HG02759 (cell line): ENCODE data around the gene GPC6.

ENCODE experiments used
- ATAC-seq: cut with Tn5 transposase; IDR thresholded peaks from one replicate; pipeline ENCODE4 v1.9.1; 2021; ENCODE audit warnings: mild to moderate bottlenecking, moderate library complexity; ENCODE audit not compliant: unreplicated experiment

The GPC6 gene

DNA sequence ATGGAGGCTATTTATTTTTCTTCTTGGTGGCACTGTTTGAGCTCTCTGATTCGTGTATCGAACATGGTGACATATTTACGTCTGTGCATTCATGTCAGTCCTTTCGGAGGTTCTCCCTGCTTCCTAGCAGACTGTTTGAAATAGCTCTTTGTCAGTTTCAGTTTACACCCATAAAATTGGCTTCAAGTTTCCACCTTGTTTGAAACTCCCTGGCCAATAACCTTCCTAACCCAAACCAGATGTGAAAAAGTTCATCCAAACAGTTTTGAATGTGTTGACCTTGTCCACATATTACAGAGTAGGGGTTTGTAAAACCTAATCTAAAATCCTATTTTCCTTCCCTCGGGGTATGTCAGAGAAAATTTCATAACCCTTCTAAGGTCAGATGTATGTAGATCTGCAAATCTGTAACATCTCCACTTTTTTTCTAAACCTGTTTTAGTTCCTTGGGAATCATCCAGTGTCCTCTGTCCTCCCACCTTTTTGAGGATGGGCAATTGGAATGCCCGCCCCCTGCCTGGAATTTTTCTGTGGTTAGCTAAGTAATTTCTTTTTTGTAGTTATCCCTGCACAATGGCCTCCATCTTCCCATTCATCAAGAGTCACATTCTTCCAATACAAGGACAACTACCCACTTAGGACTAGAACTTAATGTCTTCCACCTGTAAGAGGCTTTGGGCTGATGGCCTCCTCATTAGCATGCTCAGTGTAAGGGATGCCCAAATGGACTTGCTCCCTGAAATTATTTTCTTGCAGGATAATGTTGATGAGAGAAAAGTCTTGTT is 499.8 kb downstream of the GPC6 start:
- no peak for ATAC-seq

DNA sequence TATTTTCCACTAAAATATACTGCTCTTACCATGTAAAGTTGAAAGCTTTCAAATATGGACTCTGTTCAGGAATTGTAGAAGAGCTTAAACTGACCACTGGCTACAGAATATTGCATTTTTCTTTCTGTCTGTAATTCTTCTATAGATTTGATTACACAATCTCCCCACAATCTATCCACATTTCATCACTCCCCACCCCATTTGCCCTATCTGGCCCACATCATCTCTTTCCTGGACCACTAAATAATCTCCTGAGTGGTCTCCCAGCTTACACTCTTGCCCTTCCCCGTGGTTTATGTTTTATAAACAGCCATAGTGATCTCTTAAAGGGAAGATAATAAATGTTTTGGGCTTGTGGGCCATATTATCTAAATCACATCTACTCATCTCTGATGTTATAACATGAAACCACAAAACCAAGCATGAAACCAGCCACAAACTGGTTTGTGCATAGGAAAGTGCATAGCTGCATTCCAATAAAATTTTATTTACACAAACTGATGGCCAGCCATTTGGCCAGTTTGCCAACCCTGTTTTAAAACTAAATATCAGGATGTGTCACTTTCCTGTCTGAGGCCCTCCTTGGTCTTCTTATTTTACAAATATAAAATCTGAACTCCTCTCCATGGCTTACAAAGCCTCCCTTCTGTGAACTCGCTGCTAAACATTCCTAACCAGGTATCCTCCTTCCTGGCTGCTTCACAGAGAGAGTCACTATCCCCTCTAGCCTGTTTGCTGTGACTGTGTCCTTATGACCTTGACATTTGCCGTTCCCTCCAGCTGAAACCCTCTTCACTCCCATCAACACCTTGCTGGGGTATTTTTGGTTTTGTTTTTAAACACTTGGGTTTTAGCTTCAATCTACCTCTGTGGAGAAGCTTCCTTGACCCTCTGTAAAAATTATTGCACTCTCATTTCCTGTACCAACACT is 500.9 kb downstream of the GPC6 start:
- no peak for ATAC-seq

DNA sequence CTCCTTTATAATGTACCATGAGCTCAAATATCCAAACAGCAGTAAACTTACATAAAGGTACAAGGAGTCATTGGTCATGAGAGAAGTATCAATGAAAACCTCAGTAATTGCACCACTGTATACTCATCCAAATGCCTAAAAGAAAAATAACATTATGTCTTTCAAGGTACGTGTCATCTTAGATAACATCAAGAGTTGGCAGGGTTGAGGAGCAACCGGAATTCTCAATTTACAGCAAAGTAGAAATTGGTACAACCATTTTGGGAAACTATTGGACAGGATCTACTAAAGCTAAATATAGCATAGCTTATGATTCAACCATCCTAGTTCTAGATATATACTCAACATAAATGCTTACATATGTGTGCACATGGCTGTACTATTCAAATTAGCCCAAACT is 502.8 kb downstream of the GPC6 start:
- no peak for ATAC-seq

DNA sequence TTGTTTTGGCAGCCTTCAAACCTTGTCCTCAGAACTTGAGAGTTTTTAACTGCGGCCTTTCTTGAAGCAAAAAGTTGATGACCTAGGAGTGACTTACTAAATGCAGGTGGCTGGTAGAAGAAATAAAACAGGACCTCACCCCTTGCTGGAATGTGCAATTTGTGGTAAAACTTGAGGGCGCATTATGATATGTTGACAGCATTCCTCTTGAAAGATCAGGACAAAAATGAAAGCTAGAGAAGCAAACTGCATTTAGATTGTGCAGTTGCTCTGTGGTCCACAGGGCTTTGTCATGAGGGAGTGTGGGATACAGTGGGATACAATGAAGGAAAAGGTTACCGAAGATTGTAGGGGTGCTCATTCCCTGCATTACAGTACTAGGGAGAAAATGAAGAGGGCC is 504.2 kb downstream of the GPC6 start:
- ATAC-seq, result no peak

DNA sequence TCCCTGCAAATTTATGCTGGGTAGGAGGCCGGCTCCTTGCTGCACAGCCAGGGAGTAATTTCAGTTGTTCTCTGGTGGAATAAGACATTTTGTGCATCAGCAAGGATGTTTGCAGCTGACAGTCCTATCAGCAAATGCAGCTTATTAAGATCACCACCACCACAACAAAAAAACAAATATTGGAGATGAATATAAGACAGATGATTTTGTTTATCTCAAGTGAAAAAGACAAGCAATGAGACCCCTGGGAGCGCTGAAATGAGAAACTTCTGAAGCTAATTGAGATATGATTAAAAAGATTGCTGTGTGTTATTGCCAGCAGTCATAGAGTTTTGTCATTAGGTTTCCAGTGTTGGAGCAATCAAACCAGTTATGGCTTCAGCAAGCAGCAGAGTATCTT is 505.6 kb downstream of the GPC6 start:
- ATAC-seq, result no peak

DNA sequence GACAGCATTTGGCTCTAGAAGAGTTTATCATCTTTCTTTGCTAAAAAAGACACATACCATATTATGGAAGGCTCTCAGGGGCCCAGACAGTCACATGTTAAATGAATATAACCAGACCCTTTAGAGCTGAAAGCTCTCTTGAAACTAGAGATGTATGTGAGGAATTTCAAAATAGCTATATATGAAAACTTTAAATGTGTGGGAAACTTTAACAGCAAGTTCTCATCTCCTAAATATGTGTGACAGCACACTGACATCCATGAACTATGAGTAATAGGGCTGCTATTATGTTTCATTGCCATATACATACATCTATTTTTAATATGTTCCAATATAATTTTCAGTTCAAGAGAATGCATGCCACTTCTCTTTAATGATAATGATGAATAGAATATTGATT is 509.5 kb downstream of the GPC6 start:
- no peak for ATAC-seq

DNA sequence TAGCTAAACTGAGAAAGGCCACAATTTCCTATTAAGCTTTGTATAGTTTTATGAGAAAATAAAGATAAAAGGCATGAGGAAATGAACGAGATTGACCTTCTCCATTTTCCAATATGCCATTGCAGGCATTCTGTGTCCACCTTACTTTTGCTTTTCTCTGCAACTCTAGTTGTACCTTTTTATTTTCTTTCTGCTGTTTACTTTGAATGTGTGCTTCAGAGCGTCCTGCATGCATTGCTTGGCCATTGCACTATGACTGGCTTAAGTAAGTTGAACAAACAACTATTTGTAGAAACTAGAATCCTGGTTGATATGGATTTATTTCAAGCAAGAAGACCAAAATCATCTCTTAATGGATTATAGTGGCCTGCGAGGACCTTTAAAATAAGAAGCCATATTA is 510.3 kb downstream of the GPC6 start:
- ATAC-seq, result no peak

DNA sequence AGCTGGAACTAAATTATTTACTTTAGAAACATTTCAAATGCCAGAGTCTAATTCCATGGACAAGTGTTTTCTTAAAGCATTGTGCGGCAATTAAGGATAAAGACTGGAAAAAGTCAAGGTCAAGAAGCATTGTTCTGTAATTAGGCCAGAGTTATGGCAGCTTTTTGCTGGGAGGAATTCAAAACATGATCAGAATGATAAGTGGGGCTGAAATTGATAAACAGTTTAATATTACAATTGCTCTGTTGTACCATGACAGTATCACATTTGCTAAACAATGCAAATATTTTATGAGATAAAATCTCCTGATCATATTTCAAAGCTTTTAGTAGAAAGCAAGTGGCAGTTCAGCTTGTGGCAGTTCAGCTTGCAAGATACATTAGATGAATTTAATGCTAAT is 513.7 kb downstream of the GPC6 start:
- ATAC-seq, result no peak

DNA sequence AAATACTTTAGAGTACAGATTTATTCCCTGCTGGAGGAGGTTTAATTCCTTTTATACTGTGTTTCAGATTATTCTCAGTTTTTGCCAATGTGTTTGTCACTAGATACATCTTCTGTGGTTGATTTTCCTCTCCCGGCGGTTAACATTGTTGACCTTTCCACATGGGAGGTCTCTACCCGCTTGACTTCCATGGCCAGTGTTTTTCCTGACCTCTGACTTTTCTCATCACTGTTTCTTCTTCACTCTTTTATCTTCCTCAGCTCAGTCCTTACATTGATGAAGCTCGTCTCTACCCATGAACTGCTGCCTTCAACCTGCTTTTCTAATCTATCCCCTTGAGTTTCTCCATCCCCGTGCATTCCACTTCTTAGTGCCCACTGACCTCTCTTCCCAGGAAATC is 517.4 kb downstream of the GPC6 start:
- ATAC-seq, result no peak

DNA sequence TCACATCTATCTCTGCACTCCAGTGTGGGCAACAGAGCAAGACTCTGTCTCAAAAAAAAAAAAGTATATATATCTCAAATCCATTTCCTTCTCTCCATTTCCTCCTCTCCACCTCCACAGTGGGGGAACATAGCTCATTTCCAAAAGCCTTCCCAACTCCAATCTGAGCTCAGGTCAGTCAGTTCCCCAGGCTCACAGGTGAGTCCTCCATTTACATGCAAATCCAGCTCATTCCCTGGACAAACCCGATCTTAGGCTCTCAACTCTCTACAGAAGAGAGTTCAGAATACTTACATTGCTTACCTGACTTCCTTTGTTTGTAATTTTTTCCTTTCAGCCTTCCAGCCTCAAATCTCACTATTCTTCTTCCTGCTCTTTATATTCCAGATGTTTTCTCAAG is 518.3 kb downstream of the GPC6 start:
- no peak for ATAC-seq

DNA sequence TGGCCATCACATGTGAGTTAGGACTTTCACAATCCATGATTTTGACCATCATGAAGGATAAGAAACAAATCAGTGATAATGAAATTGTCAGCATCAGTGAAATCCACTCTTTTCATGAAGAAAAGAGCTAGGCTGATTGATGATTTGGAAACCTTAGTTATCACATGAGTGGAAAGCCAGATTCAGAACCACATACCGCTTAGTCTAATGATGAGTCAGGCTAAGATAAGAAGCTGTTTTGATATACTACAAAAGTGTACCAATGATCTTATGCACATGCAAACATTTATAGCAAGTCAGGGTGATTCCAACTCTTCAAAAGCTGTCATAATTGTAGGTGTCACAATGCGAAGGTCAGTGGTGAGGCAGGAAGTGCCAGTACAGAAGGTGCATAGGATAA is 519.3 kb downstream of the GPC6 start:
- ATAC-seq, result no peak

DNA sequence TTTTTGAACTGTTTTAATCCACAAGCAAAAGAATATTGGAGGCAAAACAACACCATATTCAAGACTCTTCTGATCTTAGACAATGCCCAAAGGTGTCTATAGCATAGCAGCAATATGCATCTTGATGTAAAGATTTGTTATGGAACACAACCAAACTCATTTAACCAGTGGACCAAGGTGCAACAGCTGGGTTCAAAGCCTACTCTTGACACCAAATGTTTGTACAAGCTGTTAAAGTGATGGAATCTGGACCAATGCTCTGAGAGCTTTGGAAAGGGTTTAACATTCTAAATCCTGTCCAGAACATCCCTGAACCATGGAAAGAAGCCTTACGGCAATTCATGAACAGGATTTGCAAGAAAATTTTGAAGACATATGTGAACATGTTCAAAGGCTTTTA is 520.0 kb downstream of the GPC6 start:
- no peak for ATAC-seq

DNA sequence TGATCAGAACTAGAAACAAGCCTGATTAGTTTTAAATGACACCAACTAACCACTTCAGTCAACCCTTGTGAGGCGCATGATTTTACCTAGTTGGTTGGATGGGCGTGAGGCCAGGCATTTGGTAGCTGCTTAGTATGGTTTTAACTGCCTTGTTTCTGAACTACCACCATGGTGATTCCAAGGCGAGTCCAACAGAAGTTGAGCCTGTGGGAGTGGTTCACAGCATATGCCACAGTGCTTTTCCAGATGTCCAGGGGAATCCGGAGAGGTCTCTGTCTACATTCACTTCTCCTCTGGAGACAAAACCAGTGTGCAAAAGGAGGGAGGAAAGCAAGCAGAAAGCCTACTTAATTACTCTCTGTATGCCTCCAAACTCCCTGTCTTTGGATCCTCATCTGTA is 524.1 kb downstream of the GPC6 start:
- ATAC-seq, result no peak

DNA sequence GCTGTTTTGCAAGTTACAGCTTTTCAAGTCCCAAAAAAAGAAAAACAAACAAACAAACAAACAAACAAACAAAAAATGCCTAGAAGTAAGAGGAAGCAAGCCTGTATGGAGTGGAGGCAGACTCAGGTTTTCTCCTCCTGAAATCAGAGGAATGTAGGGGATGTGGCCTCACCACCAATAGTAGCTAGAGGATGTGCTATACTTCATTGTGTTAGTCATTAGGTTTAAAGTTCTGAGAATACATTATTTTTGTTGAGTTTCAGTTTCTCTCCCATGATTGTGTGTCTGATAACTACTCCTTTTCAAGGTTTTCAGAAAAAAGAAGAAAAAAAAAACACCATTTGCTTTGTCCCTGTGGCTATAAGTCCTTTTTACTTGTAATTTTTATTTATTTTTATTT is 524.5 kb downstream of the GPC6 start:
- no peak for ATAC-seq

DNA sequence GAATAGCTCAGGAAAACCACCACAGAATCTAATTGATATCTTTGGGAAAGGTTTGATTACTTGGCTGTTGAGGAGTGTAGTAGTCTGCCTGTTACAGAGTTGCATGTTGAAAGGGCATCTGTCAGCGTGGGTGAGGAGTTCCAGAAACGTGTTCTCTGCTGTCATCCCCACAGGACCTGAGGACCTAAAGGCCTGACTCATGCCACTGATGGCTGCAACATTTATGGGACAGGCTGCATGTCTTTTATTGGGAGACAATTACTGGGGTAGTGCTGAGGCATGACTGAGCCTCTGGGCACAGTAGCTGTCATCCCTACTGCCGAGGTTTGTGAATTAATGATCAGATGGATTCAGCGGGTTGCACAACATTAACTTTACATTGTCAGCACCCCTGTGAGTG is 525.9 kb downstream of the GPC6 start:
- no peak for ATAC-seq

DNA sequence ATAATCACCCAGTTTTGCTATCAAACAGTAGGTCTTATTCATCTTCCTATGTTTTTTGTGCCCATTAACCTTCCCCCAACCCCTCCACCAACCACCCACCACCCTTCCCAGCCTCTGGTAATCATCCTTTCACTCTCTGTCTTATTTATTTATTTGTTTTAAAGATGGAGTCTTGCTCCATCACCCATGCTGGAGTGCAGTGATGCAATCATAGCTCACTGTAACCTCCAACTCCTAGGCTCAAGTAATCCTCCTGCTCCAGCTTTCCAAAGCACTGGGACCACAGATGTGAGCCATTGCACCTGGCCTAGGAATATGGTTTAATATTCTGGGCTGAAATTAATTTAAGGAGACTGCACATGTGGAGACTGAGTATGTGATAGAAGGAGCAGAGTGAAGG is 527.0 kb downstream of the GPC6 start:
- ATAC-seq, result no peak

DNA sequence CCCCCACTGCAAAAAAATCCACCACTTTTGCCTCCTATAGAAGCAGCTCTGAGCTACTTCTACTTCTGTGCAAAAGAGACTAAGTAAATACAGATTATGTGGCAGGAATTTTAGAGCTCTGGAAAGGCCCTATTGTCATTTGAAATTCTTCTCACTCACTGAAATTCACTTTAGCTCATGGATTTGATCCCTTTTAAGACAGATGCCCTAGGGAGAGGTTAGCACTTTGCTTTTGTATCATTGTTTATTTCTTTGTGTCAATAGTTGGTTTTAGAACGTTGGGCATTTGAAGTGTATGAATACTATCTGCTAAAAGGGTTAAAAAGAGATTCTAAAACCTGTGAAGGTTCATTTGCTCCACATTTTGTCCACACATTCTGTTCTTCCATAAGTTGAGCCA is 528.7 kb downstream of the GPC6 start:
- ATAC-seq, result no peak

DNA sequence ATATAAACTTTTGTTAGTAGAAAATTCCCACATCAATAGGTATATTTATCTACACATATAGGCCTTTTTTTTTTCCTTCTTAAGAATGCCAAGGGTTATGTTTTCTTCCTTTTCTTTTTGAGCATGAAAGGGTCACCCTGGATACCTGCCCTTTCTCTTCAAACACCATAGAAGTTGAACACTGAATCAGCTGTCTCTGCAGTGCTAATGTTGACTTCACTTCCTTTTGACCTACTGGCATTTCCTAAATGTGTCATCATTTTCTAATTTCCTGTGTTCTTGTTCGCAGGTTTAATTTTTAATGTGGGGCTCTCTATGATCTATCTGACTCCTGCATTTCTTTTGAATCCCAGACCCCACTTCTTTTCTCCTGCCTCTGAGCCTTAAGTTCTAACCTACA is 532.0 kb downstream of the GPC6 start:
- no peak for ATAC-seq

DNA sequence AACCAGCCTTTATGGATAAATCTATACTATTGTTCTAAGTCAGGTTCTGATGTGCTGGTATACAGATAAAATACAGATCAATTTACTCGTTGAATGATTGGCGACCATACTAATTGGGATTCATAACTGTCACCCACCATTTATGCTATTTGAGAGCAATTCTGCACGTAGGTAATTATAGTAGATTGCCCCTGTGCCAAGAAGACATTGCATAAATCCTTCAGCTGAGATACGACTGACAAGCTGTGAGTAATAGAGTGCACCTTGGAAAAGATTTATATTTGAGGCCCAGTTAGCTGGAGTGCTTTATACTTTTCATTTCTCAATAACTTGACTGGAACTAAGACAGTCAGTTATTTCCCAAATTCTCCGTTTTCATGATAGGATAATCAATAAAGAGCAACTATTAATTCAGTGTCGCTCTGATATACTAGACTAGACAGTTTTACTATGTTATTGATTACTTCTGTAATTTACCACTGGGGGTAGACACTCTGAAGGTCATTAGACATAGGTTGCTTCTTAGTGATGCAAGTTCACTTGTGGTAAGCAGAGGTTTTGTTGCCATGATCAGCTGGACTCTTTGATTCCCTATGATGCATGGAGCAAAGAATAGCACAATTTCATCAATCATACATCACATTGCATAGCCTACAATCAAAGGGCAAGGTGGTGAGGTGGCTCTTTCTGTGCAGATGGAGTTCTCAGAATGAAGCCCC is 536.3 kb downstream of the GPC6 start:
- no peak for ATAC-seq

DNA sequence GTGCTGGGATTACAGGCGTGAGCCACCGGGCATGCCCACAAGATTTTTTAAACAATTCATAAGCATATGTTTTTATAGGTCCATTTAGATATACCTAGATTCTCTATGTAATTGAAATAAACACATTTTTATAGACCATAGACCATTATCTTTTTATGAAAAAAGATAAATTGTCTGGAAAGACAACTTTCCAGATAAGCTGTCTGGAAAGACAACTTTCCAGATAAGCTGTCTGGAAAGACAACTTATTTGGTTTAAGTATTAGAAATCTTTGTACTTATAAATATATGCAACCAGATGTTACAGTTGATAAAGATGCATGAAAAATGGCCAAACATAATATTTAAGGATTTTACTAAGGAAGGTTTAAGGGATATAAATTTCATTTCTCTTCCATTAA is 538.5 kb downstream of the GPC6 start:
- no peak for ATAC-seq

DNA sequence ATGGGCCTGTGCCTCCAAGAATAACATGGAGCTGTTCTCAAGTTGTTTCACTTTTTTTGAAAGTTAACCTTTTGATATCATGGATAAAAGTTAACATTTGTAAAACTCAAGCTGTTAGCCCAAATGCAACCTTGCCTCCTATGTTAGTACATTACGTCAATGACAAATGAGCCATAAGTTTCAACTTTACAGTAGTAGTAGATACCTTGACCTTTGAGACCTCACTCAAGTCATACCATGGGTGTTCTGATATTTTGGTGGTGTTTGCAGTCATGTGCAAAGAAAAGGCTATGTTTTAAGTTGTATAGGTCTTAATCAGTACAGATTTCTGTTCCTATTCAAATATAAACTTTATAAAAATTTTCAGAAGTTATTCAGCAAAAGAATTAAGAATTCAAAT is 539.2 kb downstream of the GPC6 start:
- no peak for ATAC-seq

DNA sequence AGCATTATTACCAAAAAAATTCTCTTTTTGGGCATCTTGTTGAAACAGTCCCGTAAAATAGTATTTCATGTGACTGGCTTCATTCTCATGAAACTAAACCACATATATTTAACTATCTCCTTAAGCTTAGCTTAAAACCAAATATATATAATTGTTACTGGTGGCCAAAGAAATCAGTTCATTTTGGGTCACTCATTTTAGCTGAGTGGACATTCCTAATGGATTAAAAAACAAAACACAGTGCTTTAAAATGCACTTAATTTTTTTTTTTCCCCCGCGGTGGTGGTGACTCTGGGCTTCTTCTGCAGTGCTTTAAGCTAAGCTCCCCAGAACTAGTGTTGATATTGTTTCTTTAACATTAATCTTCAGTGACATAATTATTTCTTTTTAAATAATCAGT is 540.1 kb downstream of the GPC6 start:
- ATAC-seq, result no peak
